Smooth muscle cell (in vitro differentiated cells): ENCODE data around the gene GLOD4. TPM values are rescaled to one million over a fixed set of nuclear protein-coding genes. Genes with fewer than 3 reads are reported as not detected.

Experiments used
- DNase-seq: peaks from one replicate; lab custom pipeline; 2025; ENCODE audit not compliant: unreplicated experiment; lab: John Stamatoyannopoulos, UW
- H2AFZ ChIP-seq: fragments of 200-600 bp; sonication (generic); 2 replicates; pipeline ENCODE4 v1.6.0; 2016; ENCODE audit warnings: antibody characterized with exemption, low read depth, mild to moderate bottlenecking
- H3F3A ChIP-seq: fragments of 200-600 bp; sonication (generic); 2 replicates; pipeline ENCODE4 v1.6.0; 2017; ENCODE audit warnings: antibody characterized with exemption, low read depth
- H3K27ac ChIP-seq: fragments of 200-600 bp; sonication (generic); 2 replicates; pipeline ENCODE4 v1.5.1; 2016; ENCODE audit warnings: low read depth, mild to moderate bottlenecking
- H3K27me3 ChIP-seq: fragments of 200-600 bp; sonication (generic); 2 replicates; pipeline ENCODE4 v1.6.1; 2016; ENCODE audit warnings: low read depth, mild to moderate bottlenecking
- H3K36me3 ChIP-seq: fragments of 200-600 bp; sonication (generic); 2 replicates; pipeline ENCODE4 v1.5.1; 2016; ENCODE audit warnings: low read depth
- H3K4me1 ChIP-seq: fragments of 200-600 bp; sonication (generic); 2 replicates; pipeline ENCODE4 v1.5.1; 2016; ENCODE audit warnings: low read depth
- H3K4me2 ChIP-seq: fragments of 200-600 bp; sonication (generic); 2 replicates; pipeline ENCODE4 v1.6.0; 2016; ENCODE audit warnings: mild to moderate bottlenecking
- H3K4me3 ChIP-seq: fragments of 200-600 bp; sonication (generic); 2 replicates; pipeline ENCODE4 v1.5.1; 2016; ENCODE audit warnings: mild to moderate bottlenecking
- H3K79me2 ChIP-seq: fragments of 200-600 bp; sonication (generic); 2 replicates; pipeline ENCODE4 v1.6.0; 2016; ENCODE audit warnings: low read depth, mild to moderate bottlenecking
- H3K9ac ChIP-seq: fragments of 200-600 bp; sonication (generic); 2 replicates; pipeline ENCODE4 v1.6.0; 2016; ENCODE audit warnings: low read depth
- H3K9me3 ChIP-seq: fragments of 200-600 bp; sonication (generic); replicated peaks from 2 replicates; pipeline ENCODE4 v1.5.1; 2016; ENCODE audit warnings: low read depth
- H4K20me1 ChIP-seq: fragments of 200-600 bp; sonication (generic); 2 replicates; pipeline ENCODE4 v1.6.0; 2016; ENCODE audit warnings: low read depth
- CTCF ChIP-seq: fragments of 200-600 bp; sonication (generic); IDR thresholded peaks from 2 replicates; pipeline ENCODE4 v1.5.1; 2017; ENCODE audit warnings: borderline replicate concordance, mild to moderate bottlenecking, antibody characterized with exemption; ENCODE audit not compliant: insufficient read depth, poor library complexity, severe bottlenecking
- WGBS: methylation state at CpG from one replicate; pipeline ENCODE4 v1.1.7; 2016; ENCODE audit warnings: low lambda C conversion rate; 5-methylcytosine and 5-hydroxymethylcytosine counted together
- polyA plus RNA-seq: library from polyadenylated mRNA; unstranded; fragments of >200 nt; fragmentation: Nextera tagmentation; extraction: Ambion mirVana; gene quantifications from 2 replicates; pipeline ENCODE4 v1.2.1, GENCODE V29; 2016
- total RNA-seq: library from RNA; depleted of rRNA; stranded (reverse); fragments of >200 nt; gene quantifications from 2 replicates; pipeline ENCODE4 v1.2.3, GENCODE V29; 2014

Gene GLOD4
- total and polyA plus RNA-seq, 2 experiments from 2014 or later = 47.2 to 53.5 TPM

DNA sequence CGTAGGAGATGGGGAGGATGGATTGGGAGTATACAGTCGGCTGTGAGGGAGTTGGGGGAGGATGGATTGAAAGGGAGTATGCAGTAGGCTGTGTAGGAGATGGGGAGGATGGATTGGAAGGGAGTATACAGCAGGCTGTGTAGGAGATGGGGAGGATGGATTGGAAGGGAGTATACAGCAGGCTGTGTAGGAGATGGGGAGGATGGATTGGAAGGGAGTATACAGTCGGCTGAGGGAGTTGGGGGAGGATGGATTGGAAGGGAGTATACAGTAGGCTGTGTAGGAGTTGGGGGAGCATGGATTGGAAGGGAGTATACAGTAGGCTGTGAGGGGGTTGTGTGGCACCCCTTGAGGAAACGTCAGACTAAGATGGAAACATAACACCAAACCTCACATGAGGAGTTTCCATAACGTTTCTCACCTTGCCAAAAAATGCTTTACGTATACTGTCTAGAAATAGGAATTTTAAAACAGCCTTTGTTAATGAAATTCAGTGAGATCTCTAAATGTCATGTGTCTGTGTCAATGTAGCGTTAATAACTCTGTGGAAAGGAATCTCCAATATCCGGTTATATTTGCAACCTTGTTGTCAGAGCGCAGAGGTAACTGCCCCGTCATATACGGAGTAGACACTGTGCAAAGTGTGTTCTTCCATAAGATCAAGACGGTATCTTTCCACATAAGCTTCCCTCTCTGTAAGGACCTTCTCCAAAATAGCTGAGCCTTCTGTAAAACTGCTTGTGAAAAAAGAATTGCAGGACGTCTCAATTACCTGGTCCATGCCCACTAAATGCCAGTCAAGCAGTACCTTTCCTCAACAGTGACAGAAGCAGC lies 61.2 kb downstream of the GLOD4 start:
- DNase-seq = no peak
- Histone ChIP-seq H4K20me1 (no peaks in the 10 kb centered on the region), H3K27me3 (no peaks in the 10 kb centered on the region), H3F3A (peaks cover 10% of the 10 kb centered on the region), H3K4me2 (no peak overlapping the region), H2AFZ (no peak overlapping the region), H3K4me3 (no peak overlapping the region), H3K9me3 (no peaks in the 10 kb centered on the region), H3K4me1 (no peaks in the 10 kb centered on the region), H3K79me2 (no peaks in the 10 kb centered on the region), H3K9ac (no peak overlapping the region), H3K36me3 (no peaks in the 10 kb centered on the region), H3K27ac (no peak overlapping the region)
- no peak for TF ChIP-seq CTCF
- WGBS = 87% methylated on average over 13 of the region's 13 CpGs

- Histone ChIP-seq H3K4me3 (no peak overlapping the region), H3K9ac (no peak overlapping the region), H3K9me3 (no peaks in the 10 kb centered on the region), H2AFZ (no peak overlapping the region), H3K4me1 (peaks cover 8% of the 10 kb centered on the region), H3K4me2 (no peak overlapping the region), H4K20me1 (peaks cover 5% of the 10 kb centered on the region), H3K36me3 (no peaks in the 10 kb centered on the region), H3K27ac (no peak overlapping the region), H3K27me3 (no peaks in the 10 kb centered on the region), H3F3A (peaks cover 10% of the 10 kb centered on the region), H3K79me2 (peaks cover 15% of the 10 kb centered on the region)
- no peak for DNase-seq
- WGBS = 94% methylated on average over 5 of the region's 5 CpGs
- no peak for TF ChIP-seq CTCF
These were observed 64.0 kb downstream of the GLOD4 start for GRCh38 chr17:718075-718474.

Other genes starting within 250 kb of the GLOD4 start
- gene VPS53, start 67.4 kb downstream of the GLOD4 start, total RNA-seq = 18.6 and 24.4 TPM in 2 replicates
- 9.6 and 12.0 TPM in 2 replicates for gene VPS53, start 67.4 kb downstream of the GLOD4 start, polyA plus RNA-seq
- 20.1 and 23.0 TPM in 2 replicates for gene TLCD3A, start 49.7 kb downstream of the GLOD4 start, total RNA-seq
- 21.9 and 25.9 TPM in 2 replicates for gene TLCD3A, start 49.7 kb downstream of the GLOD4 start, polyA plus RNA-seq
- gene GEMIN4, start 30.0 kb downstream of the GLOD4 start, total RNA-seq = 9.0 and 18.8 TPM in 2 replicates
- gene GEMIN4, start 30.0 kb downstream of the GLOD4 start, polyA plus RNA-seq = 10.2 and 10.5 TPM in 2 replicates
- gene MRM3, start 73 bp upstream of the GLOD4 start, total RNA-seq = 6.4 and 8.7 TPM in 2 replicates
- 12.8 and 13.4 TPM in 2 replicates for gene MRM3, start 73 bp upstream of the GLOD4 start, polyA plus RNA-seq
- 58.3 and 89.0 TPM in 2 replicates for gene NXN, start 197.5 kb upstream of the GLOD4 start, total RNA-seq
- gene NXN, start 197.5 kb upstream of the GLOD4 start, polyA plus RNA-seq = 78.6 and 81.8 TPM in 2 replicates
- gene TIMM22, start 214.8 kb upstream of the GLOD4 start, total RNA-seq = 13.7 and 18.4 TPM in 2 replicates
- 24.0 and 27.9 TPM in 2 replicates for gene TIMM22, start 214.8 kb upstream of the GLOD4 start, polyA plus RNA-seq